Caco-2 (cell line): Measurements from ENCODE around the gene PDE4D. TPM values are rescaled to one million over a fixed set of nuclear protein-coding genes. Genes with fewer than 3 reads are reported as not detected.

Source experiments
- BruUV-seq: library from RNA; stranded (reverse); fragments of 400-500 nt; replicated peaks from 2 replicates; lab custom pipeline; 2021; lab: Mats Ljungman, UMichigan
- CTCF ChIA-PET: fragments of 300-600 bp; sonication (Branson Sonifier 250); formaldehyde crosslinking; loops from one replicate; lab custom pipeline; 2022; ENCODE audit warnings: antibody characterized with exemption; lab: Charles Lee
- POLR2A ChIA-PET: fragments of 300-600 bp; sonication (Branson Sonifier 250); formaldehyde crosslinking; loops from one replicate; lab custom pipeline; 2022; ENCODE audit warnings: antibody characterized with exemption; lab: Charles Lee
- DNase-seq, 2 experiments: peaks; one replicate each; pipeline versions ENCODE4 v3.0.0 to v3.0.0-alpha.2; 2020 to 2022
- H3K27me3 ChIP-seq: replicated peaks from 2 replicates; pipeline ENCODE4 v1.6.0; 2011; ENCODE audit warnings: low read length; ENCODE audit not compliant: control insufficient read depth, insufficient read depth
- H3K36me3 ChIP-seq: 2 replicates; pipeline ENCODE4 v1.5.1; 2011; ENCODE audit warnings: low read length; ENCODE audit not compliant: control insufficient read depth, insufficient read depth
- H3K4me1 ChIP-seq: fragments of 250-450 bp; sonication (Bioruptor Pico); 2 replicates; pipeline ENCODE4 v1.5.1; 2020; ENCODE audit warnings: mild to moderate bottlenecking
- H3K4me3 ChIP-seq: 2 replicates; pipeline ENCODE4 v1.5.1; 2011; ENCODE audit warnings: low read depth, mild to moderate bottlenecking, control low read depth, low read length
- H3K9me3 ChIP-seq: fragments of 250-450 bp; sonication (Bioruptor Pico); 2 replicates; pipeline ENCODE4 v1.5.1; 2020; ENCODE audit warnings: mild to moderate bottlenecking, moderate library complexity
- H3K27ac Mint-ChIP-seq: one replicate; pipeline ENCODE4 v1.8.0; 2022; ENCODE audit warnings: mixed read lengths; ENCODE audit not compliant: unreplicated experiment
- H3K27me3 Mint-ChIP-seq: one replicate; pipeline ENCODE4 v1.8.0; 2022; ENCODE audit warnings: mixed read lengths; ENCODE audit not compliant: insufficient read depth, unreplicated experiment
- H3K36me3 Mint-ChIP-seq: one replicate; pipeline ENCODE4 v1.8.0; 2022; ENCODE audit warnings: mild to moderate bottlenecking, mixed read lengths; ENCODE audit not compliant: insufficient read depth, unreplicated experiment
- H3K4me1 Mint-ChIP-seq: one replicate; pipeline ENCODE4 v1.8.0; 2022; ENCODE audit warnings: low read depth, mixed read lengths; ENCODE audit not compliant: unreplicated experiment
- H3K4me3 Mint-ChIP-seq: one replicate; pipeline ENCODE4 v1.8.0; 2022; ENCODE audit warnings: mild to moderate bottlenecking, moderate library complexity, mixed read lengths; ENCODE audit not compliant: unreplicated experiment
- H3K9me3 Mint-ChIP-seq: one replicate; pipeline ENCODE4 v1.8.0; 2022; ENCODE audit warnings: mixed read lengths; ENCODE audit not compliant: unreplicated experiment
- intact Hi-C: fragments of 100-400 bp; cut with micrococcal nuclease; formaldehyde crosslinking; loops from one replicate; pipeline ENCODE4 v1.10.0; 2022; ENCODE audit not compliant: unreplicated experiment
- total RNA-seq: library from RNA; stranded (reverse); gene quantifications from 2 replicates; pipeline ENCODE4 v1.2.3, GENCODE V29; 2022
- TF ChIP-seq, protein P1 (sequence below), 2 experiments: fragments of 200-600 bp in 1 of 2; IDR thresholded peaks; 1 replicate in 1 of 2; 2 replicates in 1 of 2; pipeline versions ENCODE4 v1.5.1 to v1.8.0; 2011 to 2022; ENCODE audit warnings: antibody characterized with exemption in 1 of 2, control low read depth in 1 of 2, inconsistent platforms in 1 of 2, low read depth in 1 of 2, low read length in 1 of 2, mild to moderate bottlenecking in 1 of 2, moderate library complexity in 1 of 2; ENCODE audit not compliant: insufficient read depth in 1 of 2, severe bottlenecking in 1 of 2, unreplicated experiment in 1 of 2

Gene PDE4D
- total RNA-seq, 1 experiment from 2014 or later, result 89.8 TPM

GRCh38 chr5:59759600-59760351 lies 133.8 kb downstream of the PDE4D start:
- peaks cover 6% of the 10 kb centered on the region for H3K4me1 Mint-ChIP-seq
- POLR2A ChIA-PET, result no interaction called here
- Histone ChIP-seq H3K9me3 (no peaks in the 10 kb centered on the region), H3K36me3 (no peaks in the 10 kb centered on the region), H3K4me3 (no peak overlapping the region), H3K4me1 (peaks cover 13% of the 10 kb centered on the region; the same call in 1 of the 2 replicates), H3K27me3 (no peaks in the 10 kb centered on the region)
- BruUV-seq, result no TSS peak
- no peaks in the 10 kb centered on the region for H3K9me3 Mint-ChIP-seq
- TF ChIP-seq, protein P1, sequence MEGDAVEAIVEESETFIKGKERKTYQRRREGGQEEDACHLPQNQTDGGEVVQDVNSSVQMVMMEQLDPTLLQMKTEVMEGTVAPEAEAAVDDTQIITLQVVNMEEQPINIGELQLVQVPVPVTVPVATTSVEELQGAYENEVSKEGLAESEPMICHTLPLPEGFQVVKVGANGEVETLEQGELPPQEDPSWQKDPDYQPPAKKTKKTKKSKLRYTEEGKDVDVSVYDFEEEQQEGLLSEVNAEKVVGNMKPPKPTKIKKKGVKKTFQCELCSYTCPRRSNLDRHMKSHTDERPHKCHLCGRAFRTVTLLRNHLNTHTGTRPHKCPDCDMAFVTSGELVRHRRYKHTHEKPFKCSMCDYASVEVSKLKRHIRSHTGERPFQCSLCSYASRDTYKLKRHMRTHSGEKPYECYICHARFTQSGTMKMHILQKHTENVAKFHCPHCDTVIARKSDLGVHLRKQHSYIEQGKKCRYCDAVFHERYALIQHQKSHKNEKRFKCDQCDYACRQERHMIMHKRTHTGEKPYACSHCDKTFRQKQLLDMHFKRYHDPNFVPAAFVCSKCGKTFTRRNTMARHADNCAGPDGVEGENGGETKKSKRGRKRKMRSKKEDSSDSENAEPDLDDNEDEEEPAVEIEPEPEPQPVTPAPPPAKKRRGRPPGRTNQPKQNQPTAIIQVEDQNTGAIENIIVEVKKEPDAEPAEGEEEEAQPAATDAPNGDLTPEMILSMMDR (IDR thresholded peaks at IDR 0.05; ENCODE audit: insufficient read depth in 1 of 2, low read depth in 1 of 2, low read length in 1 of 2, severe bottlenecking in 1 of 2, unreplicated experiment in 1 of 2), result no peak
- no peaks in the 10 kb centered on the region for H3K36me3 Mint-ChIP-seq
- no peak overlapping the region for H3K4me3 Mint-ChIP-seq
- intact Hi-C loops, result no loop called here
- no peaks in the 10 kb centered on the region for H3K27me3 Mint-ChIP-seq
- CTCF ChIA-PET, result no interaction called here
- no peak for DNase-seq
- no peak overlapping the region for H3K27ac Mint-ChIP-seq

DNA sequence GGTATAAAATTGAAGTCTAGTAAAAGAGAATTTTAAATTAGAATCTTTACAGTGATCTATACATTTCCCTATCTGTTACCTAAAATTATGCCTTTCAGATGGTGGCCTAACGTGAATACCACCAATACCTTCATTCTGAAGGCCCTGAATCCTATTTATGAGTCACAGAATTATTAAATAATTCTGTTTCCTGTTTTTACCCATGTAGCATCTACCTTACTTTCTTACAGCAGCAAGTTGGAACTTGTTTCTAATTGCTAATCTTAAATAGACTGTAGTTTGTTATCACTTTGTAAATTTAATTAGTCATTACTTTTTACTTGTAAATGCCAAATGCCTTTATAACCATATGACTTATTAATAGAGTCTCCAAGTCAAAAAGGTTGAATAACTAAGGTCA lies 135.0 kb downstream of the PDE4D start:
- H3K9me3 ChIP-seq, result no peaks in the 10 kb centered on the region
- Mint-ChIP-seq H3K4me3 (no peak overlapping the region), H3K9me3 (no peaks in the 10 kb centered on the region), H3K36me3 (no peaks in the 10 kb centered on the region), H3K27me3 (no peaks in the 10 kb centered on the region), H3K4me1 (peaks cover 6% of the 10 kb centered on the region), H3K27ac (no peak overlapping the region)
- TF ChIP-seq, protein P1 (IDR thresholded peaks at IDR 0.05; ENCODE audit: insufficient read depth in 1 of 2, low read depth in 1 of 2, low read length in 1 of 2, severe bottlenecking in 1 of 2, unreplicated experiment in 1 of 2), result no peak
- intact Hi-C loops, result no loop called here
- no peak overlapping the region for H3K4me3 ChIP-seq
- H3K36me3 ChIP-seq, result no peaks in the 10 kb centered on the region
- H3K4me1 ChIP-seq, result peaks cover 13% of the 10 kb centered on the region; the same call in 1 of the 2 replicates
- CTCF ChIA-PET, result no interaction called here
- no peak for DNase-seq
- POLR2A ChIA-PET, result no interaction called here
- no TSS peak for BruUV-seq
- H3K27me3 ChIP-seq, result no peaks in the 10 kb centered on the region

DNA sequence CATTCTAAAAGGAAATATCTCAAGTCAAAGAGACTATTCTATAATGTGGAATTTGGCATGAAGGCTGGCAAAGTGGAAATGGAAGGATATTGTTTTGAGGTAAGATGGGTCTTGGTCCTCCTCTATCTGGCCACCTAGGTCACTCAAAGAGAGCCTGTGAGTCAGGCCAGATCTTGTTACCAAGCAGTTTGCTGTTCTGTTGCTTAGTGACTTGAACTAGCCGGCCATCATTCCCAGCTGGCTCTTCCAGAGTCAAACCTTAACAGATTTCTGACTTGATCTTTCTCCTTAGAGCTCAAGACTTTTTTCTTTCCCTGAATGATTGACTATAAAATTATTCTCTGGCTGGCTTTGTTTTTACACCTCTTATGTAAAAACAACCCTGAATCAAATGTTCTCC lies 136.1 kb downstream of the PDE4D start:
- BruUV-seq, result no TSS peak
- Mint-ChIP-seq H3K9me3 (no peaks in the 10 kb centered on the region), H3K4me3 (no peak overlapping the region), H3K36me3 (no peaks in the 10 kb centered on the region), H3K27ac (no peak overlapping the region), H3K4me1 (peaks cover 6% of the 10 kb centered on the region), H3K27me3 (no peaks in the 10 kb centered on the region)
- H3K27me3 ChIP-seq, result no peaks in the 10 kb centered on the region
- no peaks in the 10 kb centered on the region for H3K36me3 ChIP-seq
- H3K4me3 ChIP-seq, result no peak overlapping the region
- H3K4me1 ChIP-seq, result peaks cover 13% of the 10 kb centered on the region; the same call in 1 of the 2 replicates
- TF ChIP-seq, protein P1 (IDR thresholded peaks at IDR 0.05; ENCODE audit: insufficient read depth in 1 of 2, low read depth in 1 of 2, low read length in 1 of 2, severe bottlenecking in 1 of 2, unreplicated experiment in 1 of 2), result no peak
- H3K9me3 ChIP-seq, result no peaks in the 10 kb centered on the region
- POLR2A ChIA-PET, result no interaction called here
- DNase-seq, result no peak
- CTCF ChIA-PET, result no interaction called here
- intact Hi-C loops, result no loop called here
